Epithelial cell of proximal tubule (primary cell): ENCODE results near the gene DNAJC15. TPM values are rescaled to one million over a fixed set of nuclear protein-coding genes. Genes with fewer than 3 reads are reported as not detected.

Experiments
- DNase-seq: peaks from one replicate; pipeline ENCODE4 v3.0.0-alpha.2; 2011; ENCODE audit warnings: low read depth
- H3K4me3 ChIP-seq: 2 replicates; pipeline ENCODE4 v1.5.1; 2011; ENCODE audit warnings: low read depth, mild to moderate bottlenecking, low read length
- CTCF ChIP-seq: conservative IDR thresholded peaks from 2 replicates; pipeline ENCODE4 v1.5.1; 2012; ENCODE audit warnings: low read depth, mild to moderate bottlenecking, low read length
- total RNA-seq: library from RNA; depleted of rRNA; stranded (reverse); fragments of >200 nt; gene quantifications from 2 replicates; pipeline ENCODE4 v1.2.3, GENCODE V29; 2015

DNAJC15 gene
- total RNA-seq, 1 donor from 2014 or later: 37.5 TPM

GRCh38 chr13:43127103-43127798 is 103.9 kb downstream of the DNAJC15 start:
- no peak for DNase-seq
- no peak for TF ChIP-seq CTCF
- H3K4me3 ChIP-seq: no peak overlapping the region

- H3K4me3 ChIP-seq: no peak overlapping the region
- no peak for DNase-seq
- TF ChIP-seq CTCF: no peak
Measured at GRCh38 chr13:43127827-43128226, 104.4 kb downstream of the DNAJC15 start.

GRCh38 chr13:43128504-43128961 is 105.1 kb downstream of the DNAJC15 start:
- TF ChIP-seq CTCF: no peak
- H3K4me3 ChIP-seq: no peak overlapping the region
- no peak for DNase-seq

GRCh38 chr13:43129066-43129465 is 105.7 kb downstream of the DNAJC15 start:
- no peak overlapping the region for H3K4me3 ChIP-seq
- no peak for TF ChIP-seq CTCF
- no peak for DNase-seq

DNA sequence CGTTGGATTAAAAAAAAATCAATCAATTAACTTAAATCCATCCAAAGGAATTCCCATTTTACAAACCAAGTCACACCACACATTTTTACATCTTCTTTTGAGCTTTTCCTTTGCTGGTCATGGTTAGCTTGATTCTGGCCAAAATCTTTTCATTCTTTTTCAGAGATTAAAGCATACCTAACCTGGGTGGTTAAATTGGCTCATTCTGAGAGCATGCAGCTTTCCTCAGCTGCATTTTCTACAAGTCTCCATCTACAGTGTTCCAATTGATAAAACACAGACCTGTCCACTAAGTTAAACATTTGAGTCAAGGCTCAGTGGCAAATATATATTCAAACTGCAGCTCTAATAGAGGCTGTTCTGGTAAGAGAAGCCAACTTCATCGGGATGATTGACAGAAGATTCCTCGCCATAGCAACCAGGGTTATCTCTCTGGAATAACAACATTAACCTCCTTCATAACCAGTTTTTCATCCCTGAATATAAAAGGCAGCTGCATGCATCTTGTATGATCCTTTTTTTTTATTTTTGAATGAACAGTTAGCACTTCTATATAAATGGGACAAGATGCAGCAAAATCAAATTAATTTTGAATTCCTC is 106.2 kb downstream of the DNAJC15 start:
- TF ChIP-seq CTCF: no peak
- DNase-seq: no peak
- H3K4me3 ChIP-seq: no peak overlapping the region

DNA sequence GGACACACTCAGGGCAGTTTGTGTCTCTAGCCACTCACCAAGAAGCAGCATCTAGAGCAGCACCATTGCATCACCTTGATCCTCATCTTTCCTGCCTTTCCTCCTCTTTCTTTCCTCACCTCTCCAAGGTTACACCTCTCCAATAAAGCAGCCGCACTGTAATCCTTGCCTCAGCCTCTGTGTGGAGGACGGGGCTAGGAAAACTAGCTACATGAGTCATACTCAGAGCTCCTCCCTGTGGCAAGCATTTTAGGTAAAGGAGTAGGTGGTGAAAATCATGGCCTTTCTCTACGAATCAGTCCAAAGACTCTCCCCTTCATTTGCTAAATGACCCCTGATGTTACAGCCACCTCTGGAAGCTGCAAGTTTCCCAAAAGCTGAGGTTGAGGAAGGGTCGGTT is 108.9 kb downstream of the DNAJC15 start:
- peak; percentile 10 for DNase-seq
- no peak overlapping the region for H3K4me3 ChIP-seq
- peak; percentile 56 for TF ChIP-seq CTCF

DNA sequence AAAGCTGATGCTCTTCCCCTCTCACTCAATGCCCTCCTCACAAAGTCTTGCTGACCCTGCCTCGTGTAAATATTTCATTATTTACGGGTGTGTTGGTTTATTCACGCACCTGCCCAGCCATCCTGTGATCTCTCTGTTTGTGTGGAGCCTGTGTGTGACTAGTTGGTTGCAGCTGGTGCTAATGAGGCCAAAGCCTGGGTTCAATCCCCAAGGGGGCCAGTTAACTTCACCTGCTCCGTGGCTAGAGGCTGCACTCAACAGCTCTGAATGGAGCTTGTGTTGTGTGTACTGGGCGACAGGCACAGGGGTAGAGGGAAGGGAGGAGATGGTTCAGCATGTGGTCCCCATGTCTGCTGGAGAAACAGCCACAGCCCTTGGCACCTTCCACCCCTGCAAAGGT is 109.5 kb downstream of the DNAJC15 start:
- no peak overlapping the region for H3K4me3 ChIP-seq
- TF ChIP-seq CTCF: no peak
- no peak for DNase-seq
